Trophoblast cell (in vitro differentiated cells and primary cell): ENCODE data around the gene CALML4.
"Not testable (repeated sequence)": the region's sequence is repeated elsewhere in the genome, so short reads cannot be mapped to it uniquely, and the experiment has no call there.

Source experiments
- DNase-seq, 2 donors: peaks; one replicate each; pipeline ENCODE4 v3.0.0-alpha.2; 2016
- H2AFZ ChIP-seq: 2 replicates; pipeline ENCODE4 v1.6.1; 2013; ENCODE audit warnings: low read length, moderate library complexity, mild to moderate bottlenecking; ENCODE audit not compliant: insufficient read depth, poor library complexity
- H2AK5ac ChIP-seq: 2 replicates; pipeline ENCODE4 v1.6.1; 2013; ENCODE audit warnings: mild to moderate bottlenecking, low read length
- H2BK120ac ChIP-seq: 2 replicates; pipeline ENCODE4 v1.6.1; 2013; ENCODE audit warnings: low read length, mild to moderate bottlenecking, moderate library complexity; ENCODE audit not compliant: insufficient read depth, poor library complexity
- H2BK12ac ChIP-seq: 2 replicates; pipeline ENCODE4 v1.6.1; 2013; ENCODE audit warnings: mild to moderate bottlenecking, low read length, moderate library complexity
- H2BK5ac ChIP-seq: 2 replicates; pipeline ENCODE4 v1.6.1; 2013; ENCODE audit warnings: low read length, low read depth, moderate library complexity, mild to moderate bottlenecking; ENCODE audit not compliant: poor library complexity
- H3K14ac ChIP-seq: 2 replicates; pipeline ENCODE4 v1.6.1; 2013; ENCODE audit warnings: mild to moderate bottlenecking, low read length
- H3K18ac ChIP-seq: 2 replicates; pipeline ENCODE4 v1.6.1; 2013; ENCODE audit warnings: mild to moderate bottlenecking, low read length
- H3K23ac ChIP-seq: 2 replicates; pipeline ENCODE4 v1.6.1; 2013; ENCODE audit warnings: low read length
- H3K27ac ChIP-seq: 2 replicates; pipeline ENCODE4 v1.5.1; 2013; ENCODE audit warnings: low read depth, mild to moderate bottlenecking, inconsistent platforms, low read length, moderate library complexity
- H3K27me3 ChIP-seq: 2 replicates; pipeline ENCODE4 v1.6.1; 2013; ENCODE audit warnings: inconsistent platforms, mild to moderate bottlenecking, low read length, moderate library complexity; ENCODE audit not compliant: insufficient read depth
- H3K36me3 ChIP-seq, 2 experiments: 1 replicate in 1 of 2; 2 replicates in 1 of 2; pipeline ENCODE4 v1.6.1; 2013; ENCODE audit warnings: low read length in 2 of 2, mild to moderate bottlenecking in 2 of 2, moderate library complexity in 1 of 2; ENCODE audit not compliant: insufficient read depth in 2 of 2, control insufficient read depth in 1 of 2
- H3K4ac ChIP-seq: 2 replicates; pipeline ENCODE4 v1.6.1; 2013; ENCODE audit warnings: low read depth, mild to moderate bottlenecking, low read length, moderate library complexity
- H3K4me1 ChIP-seq, 2 experiments: 1 replicate in 1 of 2; 2 replicates in 1 of 2; pipeline ENCODE4 v1.6.1; 2013; ENCODE audit warnings: low read length in 2 of 2, mild to moderate bottlenecking in 2 of 2, moderate library complexity in 1 of 2; ENCODE audit not compliant: insufficient read depth in 2 of 2, control insufficient read depth in 1 of 2
- H3K4me2 ChIP-seq: 2 replicates; pipeline ENCODE4 v1.6.1; 2013; ENCODE audit warnings: inconsistent platforms, mild to moderate bottlenecking, low read length, moderate library complexity
- H3K4me3 ChIP-seq: 2 replicates; pipeline ENCODE4 v1.5.1; 2013; ENCODE audit warnings: mild to moderate bottlenecking, low read depth, low read length, inconsistent platforms
- H3K79me1 ChIP-seq: one replicate; pipeline ENCODE4 v1.6.1; 2013; ENCODE audit warnings: low read length
- H3K79me2 ChIP-seq: 2 replicates; pipeline ENCODE4 v1.6.1; 2013; ENCODE audit warnings: low read length, mild to moderate bottlenecking; ENCODE audit not compliant: control insufficient read depth, insufficient read depth, poor library complexity
- H3K9ac ChIP-seq: 2 replicates; pipeline ENCODE4 v1.6.1; 2013; ENCODE audit warnings: mild to moderate bottlenecking, low read length
- H3K9me3 ChIP-seq: 2 replicates; pipeline ENCODE4 v1.6.1; 2013; ENCODE audit warnings: low read depth, mild to moderate bottlenecking, control low read depth, inconsistent platforms, low read length; ENCODE audit not compliant: insufficient read depth
- H4K12ac ChIP-seq: 2 replicates; pipeline ENCODE4 v1.6.1; 2013; ENCODE audit warnings: low read depth, mild to moderate bottlenecking, low read length, moderate library complexity
- H4K8ac ChIP-seq: 2 replicates; pipeline ENCODE4 v1.6.1; 2013; ENCODE audit warnings: low read depth, mild to moderate bottlenecking, low read length, moderate library complexity
- H4K91ac ChIP-seq: one replicate; pipeline ENCODE4 v1.6.1; 2013; ENCODE audit warnings: low read depth, mild to moderate bottlenecking, low read length, moderate library complexity
- WGBS: extraction: QIAGEN DNeasy Blood & Tissue Kit; methylation state at CpG from one replicate; pipeline ENCODE4 v1.1.7; 2013; ENCODE audit warnings: missing lambda C conversion rate; ENCODE audit not compliant: insufficient read length, insufficient coverage; ENCODE audit errors: extremely low coverage; 5-methylcytosine and 5-hydroxymethylcytosine counted together

The CALML4 gene

DNA sequence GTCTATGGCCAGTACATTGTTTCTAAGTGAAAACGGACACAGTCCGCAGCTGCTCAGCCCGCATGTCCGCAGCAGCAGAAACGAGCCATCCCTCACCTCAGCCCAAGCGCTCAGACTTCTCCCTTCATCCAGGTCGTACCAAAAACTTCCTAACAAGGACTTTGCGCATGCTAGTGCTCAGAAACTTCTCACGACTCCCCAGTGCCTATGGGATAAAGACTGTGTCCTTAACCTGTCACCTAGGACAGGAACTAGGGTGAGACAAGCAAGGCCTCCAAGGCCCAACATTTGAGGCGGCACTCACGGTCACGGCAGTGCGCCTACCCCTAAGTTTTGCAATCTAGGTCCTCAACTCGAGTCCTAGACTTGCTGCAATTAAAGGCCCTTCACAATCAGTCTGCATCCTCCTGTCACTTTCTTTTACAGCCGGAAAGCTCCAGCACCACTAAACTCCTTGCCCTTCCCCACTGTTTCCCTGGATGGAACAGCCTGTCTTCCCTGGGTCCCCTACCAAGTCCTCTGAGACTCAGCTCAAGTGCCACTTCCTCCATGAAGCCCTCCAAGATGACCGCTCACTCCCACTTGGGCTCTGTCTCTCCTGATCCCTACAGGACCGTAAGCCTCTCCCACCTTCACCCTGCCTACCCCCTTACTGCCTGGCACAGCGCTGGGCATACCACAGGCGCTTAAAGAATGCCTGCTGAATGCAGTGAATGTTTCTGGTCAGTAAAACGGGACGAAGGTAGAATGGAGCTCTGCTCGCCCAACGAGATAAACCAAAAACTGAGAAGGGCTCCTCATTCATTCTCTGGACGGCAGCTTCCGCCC, 23.2 kb upstream of the CALML4 start:
- H3K4me1 ChIP-seq, result peaks cover 5 to 11% of the 10 kb centered on the region in 2 experiments
- H3K79me2 ChIP-seq, result peaks cover 13% of the 10 kb centered on the region
- no peak overlapping the region for H3K27ac ChIP-seq
- H3K23ac ChIP-seq, result no peak overlapping the region
- H3K14ac ChIP-seq, result no peak overlapping the region
- no peak overlapping the region for H4K8ac ChIP-seq
- H2BK120ac ChIP-seq, result no peak overlapping the region
- no peaks in the 10 kb centered on the region for H3K27me3 ChIP-seq
- H3K4ac ChIP-seq, result peak overlapping the region; percentile 84
- peak overlapping the region; percentile 87 for H3K4me2 ChIP-seq
- H2BK12ac ChIP-seq, result no peak overlapping the region
- no CpG with 5 or more reads among the region's 25 CpGs for WGBS
- H3K9ac ChIP-seq, result peak overlapping the region; percentile 71
- H3K36me3 ChIP-seq, result no peaks in the 10 kb centered on the region
- peak overlapping the region; percentile 89 for H4K91ac ChIP-seq
- peak overlapping the region; percentile 97 for H3K4me3 ChIP-seq
- H2AK5ac ChIP-seq, result no peak overlapping the region
- H3K79me1 ChIP-seq, result peaks cover 7% of the 10 kb centered on the region
- no peak overlapping the region for H2BK5ac ChIP-seq
- H3K18ac ChIP-seq, result peak overlapping the region; percentile 92
- peak overlapping the region; percentile 54 for H4K12ac ChIP-seq
- H3K9me3 ChIP-seq, result no peaks in the 10 kb centered on the region
- DNase-seq, result peak; percentile 43 to 68
- H2AFZ ChIP-seq, result no peak overlapping the region

DNA sequence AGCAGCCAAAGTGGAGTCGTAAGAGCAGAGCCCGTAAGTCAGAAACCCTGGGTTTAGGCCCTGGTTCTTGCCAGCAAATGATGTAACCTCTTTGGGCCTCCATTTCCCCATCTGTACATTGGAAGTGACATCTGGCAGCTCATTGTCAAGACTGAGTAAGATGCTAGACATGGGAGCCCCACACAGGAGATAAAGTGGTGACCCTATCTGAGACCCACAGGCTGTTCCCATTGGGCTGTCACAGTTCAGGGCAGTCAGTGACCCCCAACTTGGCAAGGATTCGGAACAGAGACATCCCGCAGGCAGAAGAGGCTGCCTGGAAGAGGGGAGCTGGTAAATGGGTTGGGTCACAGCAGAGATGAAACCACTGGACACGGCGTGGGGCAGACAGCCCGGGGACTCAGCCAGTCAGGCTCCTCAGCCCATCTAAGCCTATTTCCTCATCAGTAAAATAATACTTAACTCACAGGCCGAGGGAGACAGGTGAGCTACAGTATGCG, 22.6 kb upstream of the CALML4 start:
- Histone ChIP-seq H4K8ac (no peak overlapping the region), H3K18ac (no peak overlapping the region), H3K27me3 (no peaks in the 10 kb centered on the region), H3K14ac (no peak overlapping the region), H3K27ac (no peak overlapping the region), H2AK5ac (no peak overlapping the region), H3K4me1 (peaks cover 5 to 11% of the 10 kb centered on the region in 2 experiments), H3K4me3 (no peak overlapping the region), H2BK5ac (no peak overlapping the region), H4K91ac (no peak overlapping the region), H3K23ac (no peak overlapping the region), H2AFZ (no peak overlapping the region), H3K79me1 (peaks cover 7% of the 10 kb centered on the region), H3K9ac (no peak overlapping the region), H4K12ac (no peak overlapping the region), H3K79me2 (peaks cover 13% of the 10 kb centered on the region), H2BK120ac (no peak overlapping the region), H3K36me3 (no peaks in the 10 kb centered on the region), H3K4me2 (peak overlapping the region; percentile 87), H3K4ac (no peak overlapping the region), H2BK12ac (no peak overlapping the region), H3K9me3 (peaks cover 2% of the 10 kb centered on the region)
- WGBS, result no CpG with 5 or more reads among the region's 9 CpGs
- no peak for DNase-seq

DNA sequence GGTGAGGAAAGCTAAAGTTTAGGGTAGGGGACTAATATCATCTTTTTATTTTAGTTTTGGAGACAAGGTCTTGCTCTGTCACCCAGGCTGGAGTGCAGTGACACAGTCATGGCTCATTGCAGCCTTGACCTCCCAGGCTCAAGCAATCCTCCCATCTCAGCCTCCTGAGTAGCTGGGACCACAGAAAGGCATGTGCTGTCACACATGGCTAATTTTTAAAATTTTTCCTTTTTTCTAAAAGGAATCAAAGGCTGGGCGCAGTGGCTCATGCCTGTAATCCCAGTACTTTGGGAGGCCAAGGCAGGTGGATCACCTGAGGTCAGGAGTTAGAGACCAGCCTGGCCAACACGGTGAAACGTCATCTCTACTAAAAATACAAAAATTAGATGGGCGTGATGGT, 20.3 kb upstream of the CALML4 start:
- H2AFZ ChIP-seq, H4K91ac ChIP-seq, H3K14ac ChIP-seq, H3K9ac ChIP-seq, H3K27me3 ChIP-seq, H2BK5ac ChIP-seq, H4K12ac ChIP-seq, H3K4me3 ChIP-seq, H2BK12ac ChIP-seq, H3K79me1 ChIP-seq, H3K18ac ChIP-seq, H3K27ac ChIP-seq, DNase-seq, H2AK5ac ChIP-seq, H3K36me3 ChIP-seq, H3K23ac ChIP-seq, H3K4me2 ChIP-seq, H4K8ac ChIP-seq, H3K4ac ChIP-seq, H2BK120ac ChIP-seq, H3K9me3 ChIP-seq: not testable (repeated sequence)
- Histone ChIP-seq H3K79me2 (peaks cover 13% of the 10 kb centered on the region), H3K4me1 (peaks cover 5 to 11% of the 10 kb centered on the region in 2 experiments)
- WGBS, result no CpG with 5 or more reads among the region's 4 CpGs

DNA sequence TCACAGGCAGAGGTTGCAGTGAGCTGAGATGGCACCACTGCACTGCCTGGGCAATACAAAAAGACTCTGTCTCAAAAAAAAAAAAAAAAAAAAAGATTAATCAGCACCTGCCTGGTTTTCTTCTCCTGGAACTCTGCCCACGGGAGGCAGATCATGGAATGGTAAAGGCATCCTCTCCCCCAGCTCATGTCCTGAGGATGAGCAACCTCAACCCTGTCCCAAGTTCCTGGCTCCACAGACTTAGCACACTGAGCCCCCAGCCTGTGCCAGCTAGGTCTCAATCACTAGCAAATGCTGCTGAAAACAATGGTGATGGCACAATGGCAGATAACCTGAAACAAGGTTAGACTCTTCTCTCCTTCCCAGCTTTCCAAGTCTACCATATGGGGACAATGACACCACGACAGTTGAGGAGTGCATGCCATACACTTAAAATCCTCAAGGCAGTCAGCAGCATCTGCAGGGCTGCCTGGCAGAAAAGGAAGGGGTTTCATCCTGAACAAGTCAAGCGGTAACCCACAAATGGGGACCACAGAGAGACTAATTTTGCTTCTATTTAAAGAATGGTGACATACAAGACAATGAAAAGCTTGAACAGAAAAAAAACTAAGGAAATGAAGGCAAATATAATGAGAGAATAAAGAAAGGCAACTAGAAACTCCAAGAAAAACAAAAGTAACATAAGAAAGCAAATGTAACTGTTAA, 19.6 kb upstream of the CALML4 start:
- no peak overlapping the region for H2BK12ac ChIP-seq
- H2BK120ac ChIP-seq, result no peak overlapping the region
- H3K4ac ChIP-seq, result peak overlapping the region; percentile 49
- H3K79me1 ChIP-seq, result peaks cover 7% of the 10 kb centered on the region
- no peak overlapping the region for H3K4me2 ChIP-seq
- peaks cover 5 to 7% of the 10 kb centered on the region in 2 experiments for H3K4me1 ChIP-seq
- H3K18ac ChIP-seq, result no peak overlapping the region
- H2AFZ ChIP-seq, result no peak overlapping the region
- H3K9ac ChIP-seq, result no peak overlapping the region
- no peaks in the 10 kb centered on the region for H3K27me3 ChIP-seq
- no peak overlapping the region for H3K27ac ChIP-seq
- H4K8ac ChIP-seq, result no peak overlapping the region
- no peak overlapping the region for H4K91ac ChIP-seq
- no peak overlapping the region for H3K23ac ChIP-seq
- H3K79me2 ChIP-seq, result peaks cover 13% of the 10 kb centered on the region
- no peak overlapping the region for H2BK5ac ChIP-seq
- H3K4me3 ChIP-seq, result no peak overlapping the region
- WGBS, result no CpG with 5 or more reads among the region's 3 CpGs
- H3K36me3 ChIP-seq, result no peaks in the 10 kb centered on the region
- H3K14ac ChIP-seq, result no peak overlapping the region
- H3K9me3 ChIP-seq, result peaks cover 2% of the 10 kb centered on the region
- DNase-seq, result no peak
- H4K12ac ChIP-seq, result no peak overlapping the region
- no peak overlapping the region for H2AK5ac ChIP-seq
